GM23338 (cell line): ENCODE measurements around the gene TATDN3. TPM values are rescaled to one million over a fixed set of nuclear protein-coding genes. Genes with fewer than 3 reads are reported as not detected.

Experiments
- ATAC-seq: fragments of 200-7000 bp; cut with Tn5 transposase; 3 replicates; pipeline ENCODE4 v1.9.1; 2020
- DNase-seq: peaks from one replicate; pipeline ENCODE4 v3.0.0-alpha.2; 2015; ENCODE audit warnings: low spot score
- H2AFZ ChIP-seq: fragments of 200-600 bp; sonication (generic); 2 replicates; pipeline ENCODE4 v1.8.0; 2016; ENCODE audit warnings: antibody characterized with exemption, mild to moderate bottlenecking, moderate library complexity
- H3F3A ChIP-seq: fragments of 200-600 bp; sonication (generic); replicated peaks from 2 replicates; pipeline ENCODE4 v1.8.0; 2017; ENCODE audit warnings: antibody characterized with exemption, mixed run types, low read depth
- H3K27ac ChIP-seq: fragments of 200-600 bp; sonication (generic); 2 replicates; pipeline ENCODE4 v1.6.1; 2016; ENCODE audit warnings: low read depth
- H3K27me3 ChIP-seq: fragments of 200-600 bp; sonication (generic); 2 replicates; pipeline ENCODE4 v1.8.0; 2016; ENCODE audit warnings: mild to moderate bottlenecking, mixed run types, moderate library complexity; ENCODE audit not compliant: insufficient read depth
- H3K36me3 ChIP-seq: fragments of 200-600 bp; sonication (generic); 2 replicates; pipeline ENCODE4 v1.8.0; 2016; ENCODE audit warnings: mild to moderate bottlenecking; ENCODE audit not compliant: insufficient read depth
- H3K4me1 ChIP-seq: fragments of 200-600 bp; sonication (generic); 2 replicates; pipeline ENCODE4 v1.8.0; 2016; ENCODE audit warnings: mild to moderate bottlenecking, moderate library complexity; ENCODE audit not compliant: insufficient read depth
- H3K4me2 ChIP-seq: fragments of 200-600 bp; sonication (generic); 2 replicates; pipeline ENCODE4 v1.7.1; 2017; ENCODE audit warnings: mixed run types
- H3K4me3 ChIP-seq: fragments of 200-600 bp; sonication (generic); 2 replicates; pipeline ENCODE4 v1.6.1; 2016; ENCODE audit warnings: mixed run types
- H3K79me2 ChIP-seq: fragments of 200-600 bp; sonication (generic); replicated peaks from 2 replicates; pipeline ENCODE4 v1.8.0; 2017; ENCODE audit warnings: mild to moderate bottlenecking; ENCODE audit not compliant: insufficient read depth
- H3K9me2 ChIP-seq: fragments of 200-600 bp; sonication (generic); 2 replicates; pipeline ENCODE4 v1.8.0; 2017; ENCODE audit not compliant: insufficient read depth
- H4K20me1 ChIP-seq: fragments of 200-600 bp; sonication (generic); replicated peaks from 2 replicates; pipeline ENCODE4 v1.8.0; 2017; ENCODE audit warnings: mild to moderate bottlenecking; ENCODE audit not compliant: insufficient read depth
- H3K27ac Mint-ChIP-seq: 2 replicates; pipeline ENCODE4 v1.8.0; 2020; ENCODE audit warnings: inconsistent platforms, mild to moderate bottlenecking, moderate library complexity, mixed read lengths
- H3K27me3 Mint-ChIP-seq: 3 replicates; pipeline ENCODE4 v1.8.0; 2022; ENCODE audit warnings: low read depth, mild to moderate bottlenecking, moderate library complexity, mixed read lengths, inconsistent platforms; ENCODE audit not compliant: insufficient read depth, poor library complexity
- H3K36me3 Mint-ChIP-seq: 3 replicates; pipeline ENCODE4 v1.8.0; 2021; ENCODE audit warnings: low read depth, mild to moderate bottlenecking, inconsistent platforms, moderate library complexity, mixed read lengths
- H3K4me1 Mint-ChIP-seq: 3 replicates; pipeline ENCODE4 v1.8.0; 2020; ENCODE audit warnings: mild to moderate bottlenecking, inconsistent platforms, mixed read lengths
- H3K4me3 Mint-ChIP-seq: 3 replicates; pipeline ENCODE4 v1.8.0; 2021; ENCODE audit warnings: moderate library complexity, mild to moderate bottlenecking, inconsistent platforms, mixed read lengths
- H3K9me3 Mint-ChIP-seq: 3 replicates; pipeline ENCODE4 v1.8.0; 2020; ENCODE audit warnings: moderate library complexity, mild to moderate bottlenecking, inconsistent platforms, mixed read lengths
- ETS1 ChIP-seq: IDR thresholded peaks from 2 replicates; pipeline ENCODE4 v1.6.1; 2016; ENCODE audit warnings: antibody characterized with exemption
- POLR2AphosphoS5 ChIP-seq: IDR thresholded peaks from 2 replicates; pipeline ENCODE4 v1.6.1; 2016; ENCODE audit warnings: antibody characterized with exemption, low read depth
- polyA plus RNA-seq: library from polyadenylated mRNA; unstranded; fragments of >200 nt; fragmentation: Nextera tagmentation; extraction: Ambion mirVana; gene quantifications from 2 replicates; pipeline ENCODE4 v1.2.1, GENCODE V29; 2016
- small RNA-seq: library from RNA; depleted of rRNA; stranded (forward); fragments of <200 nt; gene quantifications from one replicate; pipeline ENCODE3, GENCODE V24; 2014; ENCODE audit warnings: low replicate concordance
- total RNA-seq: library from RNA; depleted of rRNA; stranded (reverse); fragments of >200 nt; shearing (Covaris generic); gene quantifications from 2 replicates; pipeline ENCODE4 v1.2.3, GENCODE V29; 2014; rRNA removed

TATDN3 gene
- total and polyA plus RNA-seq, 2 experiments from 2014 or later: 10.9 to 24.2 TPM

DNA sequence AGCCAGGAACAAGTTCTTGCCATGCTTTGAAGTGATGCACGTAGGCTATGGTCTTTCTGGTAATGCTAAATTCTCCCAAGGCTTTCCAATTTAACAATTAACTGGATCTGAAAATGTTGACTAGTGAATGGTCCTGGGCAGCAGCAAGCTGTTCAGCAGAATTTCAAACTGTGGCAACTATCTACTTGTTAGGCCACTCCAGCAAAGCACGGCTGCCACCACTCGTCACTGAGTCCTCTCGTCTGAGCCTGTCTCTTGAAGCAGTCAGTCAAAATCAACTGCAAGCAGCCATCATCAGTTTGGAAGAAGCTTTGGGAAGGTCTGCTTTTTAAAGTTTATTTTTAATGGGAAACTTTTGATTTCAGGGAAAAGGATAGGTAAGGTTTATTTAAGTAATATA lies 72.5 kb downstream of the TATDN3 start:
- H3K4me3 ChIP-seq: peak overlapping the region; percentile 86
- H3F3A ChIP-seq: peaks cover 27% of the 10 kb centered on the region; the same call in 1 of the 2 replicates
- ATAC-seq: no peak
- H3K36me3 Mint-ChIP-seq: peaks cover 42% of the 10 kb centered on the region
- no peak for DNase-seq
- peaks cover 70% of the 10 kb centered on the region for H4K20me1 ChIP-seq
- peaks cover 100% of the 10 kb centered on the region for H3K79me2 ChIP-seq
- peak overlapping the region; percentile 57; the same call in 1 of the 2 replicates for H3K27ac ChIP-seq
- peaks cover 33% of the 10 kb centered on the region for H3K4me1 ChIP-seq
- H2AFZ ChIP-seq: no peak overlapping the region
- H3K27me3 ChIP-seq: no peaks in the 10 kb centered on the region
- no peak overlapping the region for H3K27ac Mint-ChIP-seq
- peaks cover 75% of the 10 kb centered on the region for H3K36me3 ChIP-seq
- H3K4me1 Mint-ChIP-seq: peaks cover 15% of the 10 kb centered on the region
- H3K4me2 ChIP-seq: peak overlapping the region; percentile 92
- H3K27me3 Mint-ChIP-seq: peaks cover 4% of the 10 kb centered on the region
- TF ChIP-seq ETS1 (no peak), POLR2AphosphoS5 (0 out of 2 replicates have a peak, but pooled peaks have one; percentile 20)
- no peaks in the 10 kb centered on the region for H3K9me2 ChIP-seq
- H3K9me3 Mint-ChIP-seq: no peaks in the 10 kb centered on the region; the same call in 2 of the 3 replicates
- H3K4me3 Mint-ChIP-seq: peak overlapping the region; percentile 28; the same call in 2 of the 3 replicates

Small RNA genes lying within 50 kb of the gene (small RNA-seq; reads per million reads assigned to genes)
- gene AC104333.1 (not detected), gene AC104333.2 (not detected)

Other genes starting within 250 kb of the TATDN3 start
- 17.2 and 19.3 TPM in 2 replicates for gene ATF3, start 183.1 kb upstream of the TATDN3 start, total RNA-seq
- gene ATF3, start 183.1 kb upstream of the TATDN3 start, polyA plus RNA-seq: 12.6 and 16.2 TPM in 2 replicates
- gene BATF3, start 92.1 kb upstream of the TATDN3 start, total RNA-seq: 3.6 and 6.8 TPM in 2 replicates
- gene BATF3, start 92.1 kb upstream of the TATDN3 start, polyA plus RNA-seq: 7.8 and 8.6 TPM in 2 replicates
- 61.0 and 96.8 TPM in 2 replicates for gene NSL1, start 117 bp upstream of the TATDN3 start, total RNA-seq
- 93.5 and 102 TPM in 2 replicates for gene NSL1, start 117 bp upstream of the TATDN3 start, polyA plus RNA-seq
- gene SPATA45, start 55.8 kb downstream of the TATDN3 start, total RNA-seq: not detected in 2 replicates
- not detected in 2 replicates for gene SPATA45, start 55.8 kb downstream of the TATDN3 start, polyA plus RNA-seq
- 93.5 and 103 TPM in 2 replicates for gene FLVCR1, start 66.4 kb downstream of the TATDN3 start, total RNA-seq
- 60.2 and 60.5 TPM in 2 replicates for gene FLVCR1, start 66.4 kb downstream of the TATDN3 start, polyA plus RNA-seq
- gene VASH2, start 158.6 kb downstream of the TATDN3 start, total RNA-seq: 305 and 381 TPM in 2 replicates
- 129 and 136 TPM in 2 replicates for gene VASH2, start 158.6 kb downstream of the TATDN3 start, polyA plus RNA-seq
- gene ANGEL2, start 224.0 kb downstream of the TATDN3 start, total RNA-seq: 49.6 and 54.3 TPM in 2 replicates
- 14.6 and 15.2 TPM in 2 replicates for gene ANGEL2, start 224.0 kb downstream of the TATDN3 start, polyA plus RNA-seq